ENCODE results near the gene ARID1A.
A peak's percentile ranks its signal among the peaks of the same experiment; 100 is the strongest.

The ARID1A gene

GRCh38 chr1:26761217-26761616 is 65.4 kb downstream of the ARID1A start:
- no peak for DNase-seq (ENCODE audit: low read depth)

- no peak for DNase-seq (ENCODE audit: low read depth)
These were observed 71.9 kb downstream of the ARID1A start for GRCh38 chr1:26767714-26768113.

GRCh38 chr1:26768755-26769154 is 72.9 kb downstream of the ARID1A start:
- no peak for DNase-seq (ENCODE audit: low read depth)

- DNase-seq (ENCODE audit: low read depth) = no peak
These were observed 75.4 kb downstream of the ARID1A start for GRCh38 chr1:26771285-26771642.

- no peak for DNase-seq (ENCODE audit: low read depth)
These were observed 76.0 kb downstream of the ARID1A start for GRCh38 chr1:26771643-26772321.

- DNase-seq (ENCODE audit: low read depth) = no peak
These were observed 76.9 kb downstream of the ARID1A start for GRCh38 chr1:26772687-26773086.

- DNase-seq (ENCODE audit: low read depth) = no peak
These were observed 78.6 kb downstream of the ARID1A start for GRCh38 chr1:26774462-26774861.

- no peak for DNase-seq (ENCODE audit: low read depth)
These were observed 79.9 kb downstream of the ARID1A start for GRCh38 chr1:26775666-26776065.

GRCh38 chr1:26779098-26779668 is 83.4 kb downstream of the ARID1A start:
- no peak for DNase-seq (ENCODE audit: low read depth)

- no peak for DNase-seq (ENCODE audit: low read depth)
These were observed 84.6 kb downstream of the ARID1A start for GRCh38 chr1:26780344-26780957.

GRCh38 chr1:26781206-26781825 is 85.5 kb downstream of the ARID1A start:
- no peak for DNase-seq (ENCODE audit: low read depth)

GRCh38 chr1:26782521-26783212 is 86.9 kb downstream of the ARID1A start:
- DNase-seq (ENCODE audit: low read depth) = no peak

- DNase-seq (ENCODE audit: low read depth) = no peak
These were observed 87.8 kb downstream of the ARID1A start for GRCh38 chr1:26783646-26784022.

- no peak for DNase-seq (ENCODE audit: low read depth)
These were observed 88.4 kb downstream of the ARID1A start for GRCh38 chr1:26784023-26784871.

GRCh38 chr1:26784886-26785285 is 89.1 kb downstream of the ARID1A start:
- no peak for DNase-seq (ENCODE audit: low read depth)

GRCh38 chr1:26785611-26786436 is 90.0 kb downstream of the ARID1A start:
- no peak for DNase-seq (ENCODE audit: low read depth)

GRCh38 chr1:26786437-26787380 is 90.9 kb downstream of the ARID1A start:
- no peak for DNase-seq (ENCODE audit: low read depth)

- peak; percentile 76 for DNase-seq (ENCODE audit: low read depth)
These were observed 91.5 kb downstream of the ARID1A start for GRCh38 chr1:26787381-26787705.

GRCh38 chr1:26787706-26788514 is 92.1 kb downstream of the ARID1A start, which contains the start of gene PIGV:
PIGV (plus strand) TSS chr1:26787950; CDS start chr1:26790816, 2,866 bp downstream.
- peak; percentile 80 for DNase-seq (ENCODE audit: low read depth)
